ENCODE results near the gene RIMBP2.

Gene RIMBP2

DNA sequence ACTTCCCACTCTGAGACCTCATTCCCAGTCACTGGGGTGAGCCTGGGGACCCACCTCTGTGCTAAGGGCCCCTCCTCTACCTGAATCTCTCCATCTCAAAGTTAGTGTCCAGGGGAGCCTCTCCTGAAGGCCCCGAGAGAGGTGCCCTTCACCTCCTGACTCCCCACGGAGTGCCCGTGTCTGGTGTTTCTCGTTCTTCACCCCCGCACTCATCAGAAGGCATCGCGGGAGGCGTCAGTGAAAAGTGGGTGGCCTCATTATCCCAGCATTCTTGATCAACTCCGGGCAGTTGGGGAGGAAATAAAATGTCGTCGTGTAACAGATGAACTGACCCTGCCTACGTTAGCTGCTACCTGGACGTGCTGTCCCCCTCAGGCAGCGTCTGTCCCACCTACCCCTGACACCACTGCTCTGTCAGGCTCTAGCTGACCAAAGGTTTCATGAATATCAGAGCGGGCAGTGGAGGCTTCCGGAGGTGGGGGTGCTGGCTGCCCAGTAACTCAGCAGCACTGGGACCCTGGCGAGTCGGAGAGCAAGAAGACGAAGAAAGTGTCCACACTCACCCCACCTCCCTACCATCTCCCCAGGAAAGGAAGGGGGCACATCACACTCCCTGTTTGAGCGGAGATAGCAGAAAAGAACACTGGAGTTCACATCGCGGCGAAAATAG is 275.6 kb downstream of the RIMBP2 start:
- DNase-seq (ENCODE audit: low read depth) = no peak

DNA sequence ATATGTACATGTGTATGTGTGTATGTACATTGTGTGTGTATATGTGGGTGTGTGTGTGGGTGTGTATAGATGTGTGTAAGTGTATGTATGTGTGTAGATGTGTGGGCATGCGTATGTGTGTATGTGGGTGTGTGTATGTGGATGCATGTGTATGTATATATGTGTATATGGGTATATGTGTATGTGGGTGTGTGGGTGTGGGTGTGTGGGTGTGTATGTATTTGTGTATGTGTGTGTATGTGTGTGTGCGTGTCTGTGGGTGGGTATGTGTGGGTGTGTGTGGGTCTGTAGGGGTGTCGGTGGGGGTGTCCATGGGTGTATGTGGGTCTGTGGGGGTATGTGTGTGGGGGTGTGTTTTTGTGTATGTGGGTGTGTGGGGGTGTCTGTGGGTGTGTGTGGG is 276.8 kb downstream of the RIMBP2 start:
- no peak for DNase-seq (ENCODE audit: low read depth)

DNA sequence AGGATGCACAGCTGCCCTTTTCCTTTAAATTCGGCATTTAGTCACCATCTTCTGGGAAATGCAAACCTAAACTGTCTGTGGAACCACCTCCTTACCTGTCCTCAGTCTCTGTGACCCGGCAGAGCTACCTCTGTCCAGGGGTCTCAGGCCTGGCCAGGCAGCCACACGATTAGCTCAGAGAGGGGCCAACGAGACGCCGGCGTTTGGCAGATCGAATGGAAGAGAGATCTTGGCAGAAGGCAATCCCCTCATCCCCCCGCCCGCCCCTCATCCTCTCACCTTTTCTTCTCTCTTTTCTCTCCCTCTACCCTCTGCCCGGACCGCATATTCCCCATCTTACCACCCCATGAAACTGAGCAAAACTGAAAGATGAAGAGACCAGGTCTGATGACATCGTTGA is 277.4 kb downstream of the RIMBP2 start:
- DNase-seq (ENCODE audit: low read depth) = no peak

DNA sequence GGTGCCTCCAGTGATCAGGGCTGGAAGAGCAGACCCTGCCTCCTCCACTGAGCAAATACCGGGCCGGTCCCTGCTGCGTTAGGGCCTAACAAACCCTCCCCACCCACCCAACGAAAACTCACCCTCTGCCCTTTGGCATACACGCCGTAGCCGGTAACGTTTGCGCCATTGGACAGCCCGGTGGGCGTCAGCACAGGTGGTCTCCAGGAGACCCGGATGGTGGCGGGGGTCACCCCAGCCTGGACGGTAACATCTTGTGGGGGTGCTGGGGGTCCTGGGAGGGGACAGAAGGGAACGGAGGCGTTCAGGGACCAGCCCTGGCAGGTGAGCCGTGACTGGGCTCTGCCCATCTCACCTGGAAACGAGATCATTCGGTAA is 277.9 kb downstream of the RIMBP2 start:
- no peak for DNase-seq (ENCODE audit: low read depth)

DNA sequence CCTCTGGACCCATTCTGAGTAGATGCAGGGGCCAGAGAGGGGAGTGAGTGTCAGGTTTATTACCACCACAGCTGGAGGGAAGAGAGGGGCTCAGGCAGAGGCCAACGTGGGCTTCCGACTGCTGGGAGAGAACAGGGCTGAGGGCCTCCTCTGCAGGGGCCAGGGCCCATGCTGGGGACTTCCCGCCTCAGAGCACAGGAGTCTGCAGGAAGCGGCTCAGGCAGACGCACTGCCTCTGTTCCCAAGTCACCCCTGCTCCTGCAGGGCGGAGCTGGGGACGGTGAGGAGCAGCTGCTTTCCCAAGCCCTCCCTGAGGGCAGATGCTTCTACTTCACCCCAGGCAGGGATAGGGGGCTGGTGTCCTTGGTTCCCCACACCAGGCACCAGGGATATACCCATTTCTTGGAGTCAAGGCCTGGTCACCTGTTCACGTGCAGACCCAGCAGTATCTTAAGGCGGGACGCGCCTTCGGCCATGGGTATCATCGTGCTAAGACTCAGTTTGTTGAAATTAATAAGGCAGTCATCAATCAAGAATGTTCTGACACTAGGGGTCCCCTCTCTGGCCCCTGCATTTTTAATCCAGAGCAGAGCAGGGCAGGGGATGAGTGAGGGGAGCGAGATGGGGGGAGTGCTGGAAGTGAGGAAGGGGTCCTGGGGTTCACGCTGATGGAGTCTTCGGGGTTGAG is 278.4 kb downstream of the RIMBP2 start:
- no peak for DNase-seq (ENCODE audit: low read depth)

DNA sequence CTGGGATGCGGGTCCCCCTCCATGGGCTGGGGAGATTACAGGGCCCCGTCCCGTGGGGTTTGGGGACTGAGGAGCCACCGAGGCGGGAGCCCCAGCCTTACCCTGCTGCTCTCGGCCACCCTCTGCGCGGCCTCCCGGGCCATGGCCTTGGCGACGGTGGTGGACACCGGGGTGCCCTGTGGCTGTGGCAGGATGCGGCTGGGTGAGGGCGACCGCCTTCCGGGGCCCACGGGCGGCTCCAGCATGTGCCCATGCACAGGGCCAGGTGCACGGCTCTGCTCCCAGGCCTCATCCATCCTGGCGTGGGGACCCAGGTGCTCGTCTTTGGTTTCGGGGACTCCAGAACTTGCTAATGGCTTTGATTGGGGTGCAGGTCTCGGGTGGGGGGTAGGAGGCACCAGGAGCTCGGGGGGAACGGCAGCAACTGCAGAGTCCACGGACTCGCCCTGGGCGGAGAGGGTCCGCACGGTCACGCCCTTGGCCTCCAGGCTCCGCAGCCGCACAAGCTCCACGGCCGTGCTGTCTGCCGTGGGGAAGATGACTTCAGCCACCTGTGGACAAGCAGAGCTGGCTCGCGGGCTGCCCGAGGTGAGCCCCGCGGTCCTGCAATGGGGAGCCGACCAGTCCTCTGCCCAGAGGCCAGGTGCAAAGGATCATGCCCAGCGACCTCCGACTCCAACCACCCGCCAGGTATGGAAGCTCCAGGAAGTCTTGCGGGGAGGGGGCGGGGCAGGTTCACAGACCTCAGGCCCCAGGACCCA is 279.2 kb downstream of the RIMBP2 start:
- DNase-seq (ENCODE audit: low read depth) = no peak

DNA sequence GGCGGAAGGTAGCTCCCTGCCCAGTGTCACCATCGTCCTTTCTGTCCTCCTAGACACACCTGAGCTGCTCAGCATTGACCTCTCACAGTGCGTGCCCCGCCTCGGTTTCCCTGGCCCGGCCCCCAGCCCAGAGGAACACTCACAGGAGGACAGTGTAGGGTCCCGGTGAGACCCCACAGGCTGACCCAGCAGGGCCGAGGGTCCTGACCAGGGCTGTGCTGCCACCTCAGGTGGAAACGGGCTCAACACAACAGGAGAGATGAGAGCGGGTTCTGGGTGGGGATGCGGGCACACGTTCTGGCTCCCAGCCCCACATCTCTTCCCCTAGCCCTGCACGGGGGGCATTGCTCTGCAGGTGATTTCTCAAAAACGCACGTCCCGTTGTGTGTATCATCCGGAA is 280.3 kb downstream of the RIMBP2 start:
- DNase-seq (ENCODE audit: low read depth) = no peak

DNA sequence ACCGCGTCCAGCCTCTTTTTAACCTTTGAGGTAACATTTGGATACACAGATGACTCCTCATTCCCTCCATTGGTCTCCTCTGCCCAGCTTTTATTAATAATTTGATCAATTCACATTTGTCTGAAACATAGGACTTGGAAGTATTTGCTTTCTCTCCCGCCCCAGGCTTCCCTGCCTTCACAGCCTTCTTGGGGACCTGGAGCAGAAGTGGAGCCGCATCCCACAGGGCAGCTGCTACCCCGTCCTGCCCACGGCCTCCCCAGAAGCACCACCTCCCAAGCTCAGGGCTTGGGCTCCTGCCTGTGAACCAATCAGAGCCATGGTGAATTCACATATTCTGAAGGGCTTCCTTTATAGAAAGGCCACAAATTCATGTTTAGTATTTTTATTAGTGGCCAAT is 280.8 kb downstream of the RIMBP2 start:
- DNase-seq (ENCODE audit: low read depth) = no peak

DNA sequence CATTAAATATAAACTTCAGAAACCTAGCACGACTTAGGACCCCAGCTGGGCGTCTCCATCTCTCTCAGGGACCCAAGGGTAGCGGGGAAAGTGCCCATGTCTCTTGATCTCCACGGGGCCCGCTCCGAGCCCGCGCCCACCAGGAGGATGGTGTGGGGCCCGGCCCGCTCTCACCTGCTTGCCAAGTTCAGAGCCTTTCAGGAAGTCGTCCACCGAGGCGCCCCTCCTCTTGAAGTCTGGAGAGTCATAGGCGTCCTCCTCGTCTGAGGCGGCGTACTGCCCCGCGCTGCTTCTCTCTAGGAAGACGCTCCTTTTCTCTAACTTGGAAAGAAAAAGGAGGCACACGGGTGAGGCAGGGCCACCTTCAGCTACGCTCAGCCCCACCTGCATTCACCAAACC is 281.5 kb downstream of the RIMBP2 start:
- DNase-seq (ENCODE audit: low read depth) = no peak

DNA sequence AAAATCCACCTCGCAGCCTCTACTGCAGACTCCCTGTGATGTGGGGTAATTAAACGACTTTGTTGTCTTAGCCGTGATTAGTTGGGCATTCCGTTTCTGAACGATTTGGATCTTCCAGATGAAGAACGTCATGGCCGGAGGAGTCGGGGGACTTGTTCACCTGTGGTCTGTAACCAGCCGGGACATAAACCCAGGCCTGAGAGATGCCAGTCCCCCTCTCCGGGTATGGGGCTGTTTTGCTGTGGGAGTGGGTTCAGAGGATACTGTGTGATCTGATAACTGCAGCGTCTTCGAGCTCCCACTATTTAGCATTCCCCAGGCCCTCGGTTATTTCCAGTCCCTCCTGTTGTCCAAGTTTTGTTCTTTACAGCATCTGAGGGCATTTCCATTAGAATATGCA is 282.3 kb downstream of the RIMBP2 start:
- DNase-seq (ENCODE audit: low read depth) = no peak

DNA sequence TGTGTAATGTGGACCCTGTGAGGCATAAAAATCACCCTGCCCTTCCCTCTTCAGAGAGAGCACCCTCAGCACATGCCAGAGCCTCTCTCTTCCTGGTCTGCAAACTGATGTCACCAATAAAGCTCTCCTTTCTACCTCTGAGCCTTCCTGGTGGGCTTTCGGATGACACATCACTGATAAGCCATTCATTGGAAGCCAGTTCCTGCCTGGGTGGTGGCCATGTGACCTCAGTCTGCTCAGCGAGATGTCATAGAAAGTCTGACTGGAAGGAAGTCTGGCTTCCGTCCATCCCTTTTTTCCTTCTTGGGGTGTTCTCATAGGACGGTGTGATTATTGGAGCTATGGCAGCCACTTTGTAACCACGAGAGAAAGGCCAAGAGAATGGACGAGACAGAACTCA is 282.7 kb downstream of the RIMBP2 start:
- no peak for DNase-seq (ENCODE audit: low read depth)

DNA sequence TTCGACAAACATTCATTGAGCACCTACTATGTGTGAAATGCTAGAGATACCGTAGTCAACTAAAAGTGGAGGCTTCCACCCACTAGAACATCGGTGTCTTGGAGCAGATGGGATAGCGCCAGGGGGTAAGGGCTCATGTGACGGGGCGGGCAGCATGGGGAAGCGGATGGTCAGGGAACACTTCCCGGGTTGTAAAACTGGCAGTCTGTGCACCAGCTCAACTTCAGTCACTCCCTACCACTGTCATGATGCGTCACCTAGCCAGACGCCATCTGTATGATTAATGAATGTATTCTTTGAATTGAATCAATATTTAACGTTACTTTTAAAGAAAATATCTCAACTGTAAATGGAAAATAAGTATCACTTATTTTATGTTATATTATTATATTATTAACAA is 284.9 kb downstream of the RIMBP2 start:
- no peak for DNase-seq (ENCODE audit: low read depth)

DNA sequence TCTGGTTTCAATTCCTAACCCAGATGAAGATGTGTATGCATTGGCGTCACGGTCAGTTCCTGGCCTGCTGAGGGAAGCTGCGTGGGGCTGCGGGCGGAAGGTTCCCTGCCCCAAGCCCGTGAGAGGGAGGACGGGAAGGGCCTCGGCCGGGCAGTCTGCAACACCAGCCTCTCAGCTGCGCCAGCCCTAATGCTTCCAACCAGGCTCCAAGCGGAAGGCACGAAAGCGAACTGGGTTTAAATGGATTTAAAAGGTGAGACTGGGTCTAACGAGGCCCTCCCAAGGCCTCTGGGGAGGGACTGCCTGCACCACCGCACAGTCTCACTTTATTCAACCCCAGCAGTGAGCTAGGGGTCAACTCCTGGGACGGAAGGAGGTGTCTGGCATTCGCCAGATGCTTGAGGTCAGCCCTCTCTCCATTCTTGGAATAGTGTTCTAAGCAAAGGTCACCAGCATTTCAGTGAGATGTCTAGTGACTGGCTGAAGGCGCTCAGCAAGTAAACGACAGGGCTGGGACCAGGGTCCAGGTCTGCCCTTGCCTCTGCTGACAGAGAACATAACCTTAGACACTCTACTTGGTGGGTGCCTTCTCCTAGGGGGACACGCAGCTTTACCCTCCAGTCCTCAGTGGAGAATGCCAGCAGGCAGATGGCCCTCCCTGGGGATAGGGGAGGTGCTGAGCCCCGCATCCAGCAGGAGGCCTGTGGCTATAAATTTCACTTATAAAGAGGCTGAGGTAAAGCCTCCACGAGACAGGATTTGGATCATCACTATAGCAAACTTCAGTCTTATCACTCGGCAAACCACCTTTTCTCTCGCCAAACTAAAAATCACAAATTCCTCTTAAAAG is 286.2 kb downstream of the RIMBP2 start:
- no peak for DNase-seq (ENCODE audit: low read depth)

DNA sequence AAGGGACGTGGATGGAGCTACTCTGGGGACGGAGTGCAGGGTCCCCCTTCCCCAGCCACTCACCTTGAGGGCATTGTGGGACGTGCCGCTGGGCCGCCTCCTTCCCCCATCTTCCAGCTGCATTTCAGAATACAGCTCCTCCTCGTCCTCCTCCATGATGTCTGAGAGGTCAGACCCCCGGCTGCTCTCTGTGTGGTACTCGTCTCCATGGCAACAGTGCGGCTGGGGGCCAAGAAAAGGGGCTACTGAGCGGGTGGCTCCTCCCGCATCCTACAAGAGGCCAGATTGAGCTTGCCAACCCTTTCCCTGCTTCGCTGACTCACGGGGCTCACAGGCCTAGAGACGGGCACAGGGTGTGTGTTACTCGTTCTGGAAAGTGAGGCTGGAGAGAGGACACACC is 288.0 kb downstream of the RIMBP2 start:
- no peak for DNase-seq (ENCODE audit: low read depth)

DNA sequence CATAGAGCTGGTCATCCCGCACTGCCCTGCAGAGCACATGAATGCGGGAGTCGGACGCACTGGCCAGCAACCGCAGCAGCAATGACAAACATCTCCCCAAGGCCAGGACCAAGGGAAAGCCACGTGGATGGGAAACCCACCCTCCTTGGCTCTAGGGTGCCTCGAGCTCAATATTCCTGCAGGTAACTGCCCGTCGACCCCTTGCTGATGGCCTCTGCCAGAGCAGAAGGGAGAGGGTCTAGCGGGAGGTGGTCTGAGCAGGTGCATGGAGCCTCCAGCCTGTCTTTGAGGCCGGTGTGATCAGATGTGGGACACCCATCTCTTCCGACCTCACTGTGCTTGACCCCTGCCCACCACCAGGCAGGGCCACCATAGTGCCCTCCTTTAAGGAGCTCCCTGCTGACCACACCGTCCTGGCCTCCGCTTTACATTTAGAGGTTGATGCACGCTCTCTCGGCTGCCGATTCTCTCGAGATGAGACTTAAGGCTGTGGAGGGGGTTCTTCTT is 288.7 kb downstream of the RIMBP2 start:
- no peak for DNase-seq (ENCODE audit: low read depth)

DNA sequence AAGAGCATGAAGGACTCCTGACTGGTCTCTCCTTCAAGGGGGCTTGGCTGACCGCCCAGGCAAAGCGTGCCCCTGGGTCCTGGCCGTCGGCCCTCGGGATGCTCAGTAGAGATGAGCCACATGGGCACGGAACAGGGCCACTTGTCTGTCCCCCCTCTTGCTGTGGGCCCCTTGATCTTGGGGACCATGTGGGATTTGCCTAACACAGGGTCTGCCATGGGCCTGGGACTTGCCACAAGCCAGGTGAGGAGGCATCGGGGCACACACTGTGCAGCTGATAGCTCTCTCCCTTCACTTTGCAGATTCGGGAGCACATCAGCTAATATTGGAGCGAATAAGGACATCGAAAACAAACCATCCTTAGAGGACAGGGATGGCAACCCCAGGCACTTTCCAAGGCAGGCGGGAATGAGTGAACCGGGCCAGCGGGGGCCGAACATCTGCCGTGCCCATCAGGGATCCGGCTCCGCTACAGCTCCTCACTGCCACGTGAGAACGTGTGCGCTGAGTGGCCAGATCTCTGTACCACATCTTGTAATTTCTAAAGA is 290.3 kb downstream of the RIMBP2 start:
- DNase-seq (ENCODE audit: low read depth) = no peak

DNA sequence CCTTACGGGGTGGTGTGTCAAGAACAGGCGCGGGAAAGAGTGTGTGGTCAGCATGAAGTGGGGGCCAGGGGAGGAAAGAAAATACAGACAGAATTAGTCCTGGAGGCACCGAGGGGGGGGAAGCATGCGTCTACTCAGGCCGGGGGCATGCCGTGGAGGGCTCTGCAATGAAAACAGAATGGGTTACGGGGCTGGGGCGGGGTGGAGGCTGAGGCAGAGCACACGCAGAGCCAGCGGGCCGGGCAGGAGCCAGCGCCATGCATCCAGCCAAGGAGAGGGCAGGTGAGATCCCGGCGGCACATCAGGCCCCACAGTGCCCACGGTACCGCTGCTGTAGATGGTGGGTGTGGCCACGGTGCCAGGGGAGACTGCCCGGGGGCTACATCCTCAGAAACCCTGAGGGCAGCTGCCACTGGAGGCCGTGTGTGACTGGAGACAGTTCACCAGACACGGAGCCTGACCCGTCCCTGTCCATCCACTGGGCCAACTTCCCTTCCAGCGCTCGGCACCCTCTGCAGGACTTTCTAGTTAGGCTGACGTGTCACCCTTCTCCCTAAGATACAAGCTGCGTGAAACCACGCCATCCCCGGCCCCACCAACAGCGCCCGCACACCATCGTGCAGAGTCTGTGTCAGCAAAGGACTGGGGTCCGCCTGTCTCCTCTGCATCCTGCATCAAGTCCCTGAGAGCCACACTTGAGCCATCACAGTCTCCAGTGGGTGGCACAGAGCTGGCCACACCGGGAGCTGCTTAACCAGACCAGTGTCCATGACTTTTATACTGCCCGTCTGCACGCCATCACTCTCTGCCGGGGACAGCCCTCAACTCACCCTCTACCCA is 291.0 kb downstream of the RIMBP2 start:
- DNase-seq (ENCODE audit: low read depth) = no peak

DNA sequence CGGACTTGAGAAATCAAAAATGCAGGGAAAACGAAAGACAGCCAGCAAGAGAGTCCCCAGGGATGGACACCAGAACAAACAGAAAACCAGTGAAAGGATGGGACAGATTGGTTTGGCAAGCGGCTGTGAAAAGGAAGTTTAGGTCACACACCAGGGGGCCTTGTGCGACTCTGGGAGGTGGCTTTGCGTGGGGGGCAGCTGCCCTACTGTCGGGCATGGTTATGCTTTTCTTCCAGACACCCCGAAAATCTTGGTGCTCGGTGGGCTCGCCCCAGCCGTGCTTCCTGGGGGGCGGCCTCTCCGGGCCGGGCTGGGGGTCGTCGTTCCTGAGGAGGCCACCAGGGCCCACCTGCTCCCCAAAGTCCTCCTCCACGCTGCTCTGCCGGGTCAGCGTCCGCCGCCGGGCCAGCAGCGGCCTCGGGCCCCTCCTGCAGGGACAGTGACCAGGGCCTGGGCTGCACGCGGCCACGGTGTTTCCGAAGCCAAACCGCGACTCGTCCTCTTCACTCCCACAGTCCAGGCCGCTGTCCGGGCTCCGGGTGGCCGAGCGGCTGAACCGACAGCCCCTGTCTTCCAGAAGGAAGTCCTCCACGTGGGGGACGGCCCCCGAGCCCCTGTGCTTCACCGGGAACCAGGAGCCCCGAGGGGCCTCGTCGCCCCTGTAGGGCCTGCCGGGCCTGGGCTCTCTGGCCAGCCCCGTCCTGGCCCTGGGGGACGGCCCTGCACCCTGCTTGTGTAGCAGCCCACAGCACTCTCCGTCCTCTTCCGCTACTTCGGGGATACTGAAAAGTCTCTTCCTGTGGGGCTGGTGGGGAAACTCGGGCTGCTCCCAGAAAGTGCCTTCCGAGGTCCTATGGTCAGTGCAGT is 291.9 kb downstream of the RIMBP2 start:
- DNase-seq (ENCODE audit: low read depth) = no peak

DNA sequence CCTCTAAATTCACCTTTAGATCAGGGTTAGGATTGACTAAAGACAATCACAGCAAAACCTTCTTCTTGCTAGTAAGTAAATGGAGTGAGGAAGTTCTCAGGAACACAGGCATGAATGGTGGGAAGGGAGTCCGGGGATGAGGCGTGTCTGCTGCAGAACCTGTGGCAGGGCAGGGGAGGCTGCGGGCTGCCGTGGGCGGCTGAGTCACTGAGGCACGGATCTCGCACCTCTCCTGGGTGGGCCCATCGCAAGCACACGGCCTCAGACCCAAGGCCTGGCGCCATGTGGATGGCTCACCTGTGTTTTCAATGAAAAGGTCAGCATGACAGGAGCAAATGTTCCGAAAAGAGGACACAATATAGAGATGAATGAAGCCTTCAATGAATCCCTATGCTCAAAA is 293.0 kb downstream of the RIMBP2 start:
- no peak for DNase-seq (ENCODE audit: low read depth)

DNA sequence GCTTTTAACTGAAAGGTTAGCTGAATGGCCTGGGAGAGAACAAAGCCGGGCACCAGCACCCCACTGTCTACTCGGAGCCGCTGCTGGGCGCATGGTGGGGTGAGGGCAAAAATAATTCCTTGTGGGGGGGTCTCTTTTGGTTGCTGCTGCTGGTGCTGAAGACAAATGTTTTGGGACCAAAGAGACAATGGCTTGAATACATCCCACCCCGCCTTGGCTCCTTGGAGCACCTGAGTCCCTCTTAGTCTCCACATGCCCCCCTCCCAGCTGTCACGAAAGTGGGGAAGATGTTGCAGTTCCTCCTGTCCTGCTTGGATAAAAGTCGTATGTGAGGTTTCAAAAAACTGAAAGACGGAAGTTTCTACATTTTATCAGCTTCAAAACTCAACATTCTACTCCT is 293.4 kb downstream of the RIMBP2 start:
- no peak for DNase-seq (ENCODE audit: low read depth)

Data from ELR (cell line).